ENCODE results near the gene RBM33.

Gene RBM33

GRCh38 chr7:155631155-155631554 is 13.3 kb upstream of the RBM33 start:
- Histone ChIP-seq H3K79me2 (ENCODE audit: insufficient read depth, low read depth) (no peaks in the 10 kb centered on the region), H3K9ac (no peak overlapping the region), H2AFZ (ENCODE audit: low read depth) (no peak overlapping the region), H3K4me3 (IDR thresholded peaks at IDR 0.05; ENCODE audit: insufficient read depth, low read depth, low read length) (no peak overlapping the region), H3K4me1 (ENCODE audit: low read depth, poor library complexity, severe bottlenecking) (no peaks in the 10 kb centered on the region), H3K4me2 (no peak overlapping the region), H3K27ac (no peak overlapping the region), H4K20me1 (ENCODE audit: insufficient read depth) (no peaks in the 10 kb centered on the region), H3K27me3 (ENCODE audit: insufficient read depth, low read depth) (no peaks in the 10 kb centered on the region), H3K36me3 (ENCODE audit: insufficient read depth) (no peaks in the 10 kb centered on the region)
- TF ChIP-seq CTCF (conservative IDR thresholded peaks at IDR 0.05; ENCODE audit: low read depth, low read length), result peak; percentile 29; the same call in 1 of the 2 replicates

- TF ChIP-seq CTCF (conservative IDR thresholded peaks at IDR 0.05; ENCODE audit: low read depth, low read length), result no peak
- no peaks in the 10 kb centered on the region for H3K27me3 ChIP-seq (ENCODE audit: insufficient read depth, low read depth)
- no peaks in the 10 kb centered on the region; the same call in 1 of the 2 replicates for H3K36me3 ChIP-seq (ENCODE audit: insufficient read depth)
- H3K27ac ChIP-seq, result no peak overlapping the region
- no peaks in the 10 kb centered on the region for H3K79me2 ChIP-seq (ENCODE audit: insufficient read depth, low read depth)
- no peaks in the 10 kb centered on the region for H3K4me1 ChIP-seq (ENCODE audit: low read depth, poor library complexity, severe bottlenecking)
- no peak overlapping the region for H3K4me2 ChIP-seq
- H3K4me3 ChIP-seq (IDR thresholded peaks at IDR 0.05; ENCODE audit: insufficient read depth, low read depth, low read length), result no peak overlapping the region
- H3K9ac ChIP-seq, result no peak overlapping the region
- H4K20me1 ChIP-seq (ENCODE audit: insufficient read depth), result no peaks in the 10 kb centered on the region
- H2AFZ ChIP-seq (ENCODE audit: low read depth), result no peak overlapping the region
These were observed 8.6 kb upstream of the RBM33 start for GRCh38 chr7:155635817-155636216.

GRCh38 chr7:155637155-155637554 is 7.3 kb upstream of the RBM33 start:
- no peak for TF ChIP-seq CTCF (conservative IDR thresholded peaks at IDR 0.05; ENCODE audit: low read depth, low read length)
- no peak overlapping the region for H2AFZ ChIP-seq (ENCODE audit: low read depth)
- H4K20me1 ChIP-seq (ENCODE audit: insufficient read depth), result no peaks in the 10 kb centered on the region
- H3K4me1 ChIP-seq (ENCODE audit: low read depth, poor library complexity, severe bottlenecking), result no peaks in the 10 kb centered on the region
- H3K4me3 ChIP-seq (IDR thresholded peaks at IDR 0.05; ENCODE audit: insufficient read depth, low read depth, low read length), result no peak overlapping the region
- no peak overlapping the region for H3K27ac ChIP-seq
- H3K9ac ChIP-seq, result no peak overlapping the region
- H3K4me2 ChIP-seq, result no peak overlapping the region
- H3K36me3 ChIP-seq (ENCODE audit: insufficient read depth), result no peaks in the 10 kb centered on the region; the same call in 1 of the 2 replicates
- no peaks in the 10 kb centered on the region for H3K27me3 ChIP-seq (ENCODE audit: insufficient read depth, low read depth)
- no peaks in the 10 kb centered on the region for H3K79me2 ChIP-seq (ENCODE audit: insufficient read depth, low read depth)

GRCh38 chr7:155638366-155638765 is 6.1 kb upstream of the RBM33 start:
- Histone ChIP-seq H4K20me1 (ENCODE audit: insufficient read depth) (no peaks in the 10 kb centered on the region), H3K27me3 (ENCODE audit: insufficient read depth, low read depth) (no peaks in the 10 kb centered on the region), H3K27ac (no peak overlapping the region), H3K4me3 (IDR thresholded peaks at IDR 0.05; ENCODE audit: insufficient read depth, low read depth, low read length) (no peak overlapping the region), H3K4me1 (ENCODE audit: low read depth, poor library complexity, severe bottlenecking) (peaks cover 5% of the 10 kb centered on the region), H3K36me3 (ENCODE audit: insufficient read depth) (no peaks in the 10 kb centered on the region; the same call in 1 of the 2 replicates), H3K9ac (no peak overlapping the region), H3K4me2 (no peak overlapping the region), H2AFZ (ENCODE audit: low read depth) (no peak overlapping the region), H3K79me2 (ENCODE audit: insufficient read depth, low read depth) (peaks cover 7% of the 10 kb centered on the region; the same call in 1 of the 2 replicates)
- no peak for TF ChIP-seq CTCF (conservative IDR thresholded peaks at IDR 0.05; ENCODE audit: low read depth, low read length)

All from KMS-11 (cell line).